Left lung (tissue), 10 donors: ENCODE measurements around the gene CWC27. TPM values are rescaled to one million over a fixed set of nuclear protein-coding genes. Genes with fewer than 3 reads are reported as not detected.
A peak's percentile ranks its signal among the peaks of the same experiment; 100 is the strongest.
"Not testable (repeated sequence)": the region's sequence is repeated elsewhere in the genome, so short reads cannot be mapped to it uniquely, and the experiment has no call there.

Experiments used
- ATAC-seq: fragments of 200-7000 bp; cut with Tn5 transposase; one replicate; pipeline ENCODE4 v1.9.1; 2020; ENCODE audit warnings: moderate library complexity
- DNase-seq, 4 donors: peaks; one replicate each; pipeline ENCODE4 v3.0.0-alpha.2; 2013 to 2020
- H3K27ac ChIP-seq, 2 donors: fragments of 200-600 bp; sonication (generic) in 1 of 2; one replicate each; pipeline versions ENCODE4 v1.5.0 to v1.8.0; 2020 to 2021
- H3K27me3 ChIP-seq, 2 donors: fragments of 200-600 bp; sonication (generic) in 1 of 2; one replicate each; pipeline versions ENCODE4 v1.5.0 to v1.8.0; 2020 to 2021
- H3K36me3 ChIP-seq, 2 donors: fragments of 200-600 bp; sonication (generic) in 1 of 2; one replicate each; pipeline versions ENCODE4 v1.5.0 to v1.8.0; 2020 to 2021
- H3K4me1 ChIP-seq, 2 donors: fragments of 200-600 bp; one replicate each; pipeline ENCODE4 v1.8.0; 2021
- H3K4me3 ChIP-seq, 2 donors: fragments of 200-600 bp; sonication (generic) in 1 of 2; one replicate each; pipeline versions ENCODE4 v1.5.0 to v1.8.0; 2020 to 2021; ENCODE audit warnings: mild to moderate bottlenecking in 1 of 2
- H3K9me3 ChIP-seq, 2 donors: fragments of 200-600 bp; sonication (generic) in 1 of 2; one replicate each; pipeline versions ENCODE4 v1.5.0 to v1.8.0; 2020 to 2021
- CTCF ChIP-seq, 2 donors: fragments of 200-600 bp; sonication (generic) in 1 of 2; IDR thresholded peaks; one replicate each; pipeline versions ENCODE4 v1.5.0 to v1.8.0; 2021; ENCODE audit warnings: antibody characterized with exemption in 2 of 2
- intact Hi-C, 2 donors: fragments of 100-400 bp; cut with DNase I; formaldehyde crosslinking; loops; one replicate each; pipeline versions ENCODE4 v1.11.2 to v1.14.2; 2022
- polyA plus RNA-seq, 6 donors: library from polyadenylated mRNA; unstranded; fragments of 120-200 nt; gene quantifications; one replicate each; pipeline ENCODE4 v1.2.1, GENCODE V29; 2013; ENCODE audit not compliant: insufficient read length in 6 of 6
- total RNA-seq, 2 donors: library from RNA; stranded (reverse); fragmentation: NEBNext Ultra II Directional; extraction: Animal tissue kit (Norgen Biotek cat#: 25700); gene quantifications; one replicate each; pipeline ENCODE4 v1.2.1, GENCODE V29; 2021
- donor health status: DM: no; HTN: yes; CAD: no.
- donor health status: DM: no; HTN: no; CAD: no.

CWC27 gene
- total and polyA plus RNA-seq, 8 donors = 14.3 to 45.4 (median 36.3) TPM

GRCh38 chr5:64929833-64930232 is 161.1 kb downstream of the CWC27 start:
- DNase-seq = no peak
- Histone ChIP-seq H3K27me3 (no peaks in the 10 kb centered on the region), H3K27ac (no peak overlapping the region), H3K36me3 (peaks cover 0 to 6% of the 10 kb centered on the region in 2 donors), H3K4me1 (no peaks in the 10 kb centered on the region), H3K9me3 (peaks cover 0 to under 1% of the 10 kb centered on the region in 2 donors), H3K4me3 (no peak overlapping the region)
- intact Hi-C loops = no loop called here
- no peak for ATAC-seq
- TF ChIP-seq CTCF (IDR thresholded peaks at IDR 0.05) = no peak

DNA sequence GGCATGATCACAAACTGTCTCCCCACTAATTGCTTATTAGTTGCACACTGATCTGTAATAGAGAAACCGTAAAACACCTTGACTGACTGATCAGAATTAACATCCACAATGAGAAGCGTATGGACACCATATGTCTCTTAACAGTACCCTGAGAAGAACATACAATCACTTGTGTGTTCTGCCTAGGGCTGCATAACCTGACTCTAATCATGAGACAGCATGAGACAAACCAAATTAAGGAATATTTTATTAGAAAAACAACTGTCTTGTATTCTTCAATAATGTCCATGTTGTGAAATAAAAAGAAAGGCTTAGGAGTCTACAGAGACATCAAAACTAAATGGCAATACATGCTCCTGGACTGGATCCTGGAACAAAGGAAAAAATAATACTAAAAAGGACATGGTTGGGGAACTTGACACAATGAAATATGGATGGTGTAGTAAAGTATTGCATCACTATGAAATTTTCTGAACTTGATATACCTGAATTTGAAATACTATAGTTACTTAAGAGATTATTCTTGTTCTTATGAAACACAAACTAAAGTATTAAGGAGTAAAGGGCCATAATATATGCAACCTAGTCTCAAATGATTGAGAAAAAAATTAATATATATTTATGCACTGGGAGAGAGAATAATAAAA is 162.1 kb downstream of the CWC27 start:
- H3K4me1 ChIP-seq = no peaks in the 10 kb centered on the region
- intact Hi-C loops = no loop called here
- H3K27ac ChIP-seq = no peak overlapping the region
- DNase-seq = no peak
- H3K4me3 ChIP-seq = no peak overlapping the region
- ATAC-seq = no peak
- H3K9me3 ChIP-seq = peaks cover 0 to 10% of the 10 kb centered on the region in 2 donors
- no peak for TF ChIP-seq CTCF (IDR thresholded peaks at IDR 0.05)
- peaks cover 0 to 6% of the 10 kb centered on the region in 2 donors for H3K36me3 ChIP-seq
- no peaks in the 10 kb centered on the region for H3K27me3 ChIP-seq

DNA sequence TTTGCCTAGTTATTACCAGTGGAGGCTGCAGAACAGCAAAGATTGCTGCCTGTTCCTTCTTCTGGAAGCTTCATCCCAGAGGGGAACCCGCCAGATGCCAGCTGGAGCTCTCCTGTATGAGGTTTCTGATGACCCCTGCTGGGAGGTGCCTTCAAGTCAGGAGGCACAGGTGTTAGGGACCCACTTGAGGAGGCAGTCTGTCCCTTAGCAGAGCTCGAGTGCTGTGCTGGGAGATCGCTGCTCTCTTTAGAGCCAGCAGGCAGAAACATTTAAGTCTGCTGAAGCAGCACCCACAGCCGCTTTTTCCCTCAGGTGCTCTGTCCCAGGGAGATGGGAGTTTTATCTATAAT is 170.7 kb downstream of the CWC27 start:
- H3K4me1 ChIP-seq, H3K4me3 ChIP-seq, H3K27me3 ChIP-seq, intact Hi-C loops, H3K27ac ChIP-seq, H3K36me3 ChIP-seq: not testable (repeated sequence)
- peaks cover 0 to 29% of the 10 kb centered on the region in 2 donors for H3K9me3 ChIP-seq
- peak in 2 of 4 donors; percentile 21 to 33 for DNase-seq
- peak; percentile 49 for ATAC-seq

DNA sequence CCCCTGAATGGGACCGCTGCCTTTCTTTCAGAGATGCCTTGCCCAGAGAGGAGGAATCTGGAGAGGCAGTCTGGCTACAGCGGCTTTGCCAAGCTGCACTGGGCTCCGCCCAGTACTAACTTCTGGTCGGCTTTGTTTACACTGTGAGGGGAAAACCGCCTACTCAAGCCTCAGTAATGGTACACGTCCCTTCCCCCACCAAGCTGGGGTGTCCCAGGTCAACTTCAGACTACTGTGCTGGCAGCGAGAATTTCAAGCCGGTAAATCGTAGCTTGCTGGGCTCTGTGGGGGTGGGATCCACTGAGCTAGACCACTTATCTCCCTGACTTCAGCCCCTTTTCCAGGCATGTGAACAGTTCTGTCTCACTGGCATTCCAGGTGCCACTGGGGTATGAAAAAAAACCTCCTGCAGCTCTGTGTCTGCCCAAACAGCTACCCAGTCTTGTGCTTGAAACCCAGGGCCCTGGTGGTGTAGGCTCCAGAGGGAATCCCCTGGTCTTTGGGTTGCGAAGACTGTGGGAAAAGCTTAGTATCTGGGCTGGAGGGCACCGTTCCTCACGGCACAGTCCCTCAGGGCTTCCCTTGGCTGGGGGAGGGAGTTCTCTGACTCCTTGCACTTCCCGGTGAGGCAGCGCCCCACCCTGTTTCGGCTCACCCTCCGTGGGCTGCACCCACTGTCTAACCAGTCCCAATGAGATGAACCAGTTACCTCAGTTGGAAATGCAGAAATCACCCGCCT is 171.2 kb downstream of the CWC27 start:
- DNase-seq = peak in 3 of 4 donors; percentile 40 to 74 (median 58)
- H3K36me3 ChIP-seq = no peaks in the 10 kb centered on the region
- intact Hi-C loops = no loop called here
- TF ChIP-seq CTCF (IDR thresholded peaks at IDR 0.05) = no peak
- no peaks in the 10 kb centered on the region for H3K27me3 ChIP-seq
- H3K9me3 ChIP-seq = peaks cover 0 to 27% of the 10 kb centered on the region in 2 donors
- no peak overlapping the region for H3K27ac ChIP-seq
- peaks cover 0 to 5% of the 10 kb centered on the region in 2 donors for H3K4me1 ChIP-seq
- ATAC-seq = peak; percentile 100
- no peak overlapping the region for H3K4me3 ChIP-seq

- Histone ChIP-seq H3K9me3 (peaks cover 0 to 3% of the 10 kb centered on the region in 2 donors), H3K27ac (no peak overlapping the region), H3K36me3 (no peaks in the 10 kb centered on the region), H3K4me3 (no peak overlapping the region), H3K27me3 (no peaks in the 10 kb centered on the region), H3K4me1 (peaks cover 0 to 5% of the 10 kb centered on the region in 2 donors)
- intact Hi-C loops = no loop called here
- DNase-seq (no peak), ATAC-seq (no peak)
- no peak for TF ChIP-seq CTCF (IDR thresholded peaks at IDR 0.05)
Observed at GRCh38 chr5:64942460-64942859, 173.7 kb downstream of the CWC27 start.
